Stromal cell of bone marrow (primary cell): Measurements from ENCODE around the gene ELF3.
"Not testable (repeated sequence)": the region's sequence is repeated elsewhere in the genome, so short reads cannot be mapped to it uniquely, and the experiment has no call there.

Experiments used
- DNase-seq: peaks from one replicate; pipeline ENCODE4 v3.0.0-alpha.2; 2012; ENCODE audit warnings: low read depth

ELF3 gene

GRCh38 chr1:202010180-202011015, at the start of gene ELF3:
ELF3 (plus strand) TSS chr1:202010587; CDS start chr1:202011137, 550 bp downstream.
- DNase-seq, result no peak

GRCh38 chr1:201962382-201962781, 48.0 kb upstream of the ELF3 start:
- DNase-seq, result not testable (repeated sequence)

GRCh38 chr1:201964261-201964660, 46.1 kb upstream of the ELF3 start:
- no peak for DNase-seq

GRCh38 chr1:201966171-201966570, 44.2 kb upstream of the ELF3 start:
- no peak for DNase-seq

GRCh38 chr1:201968202-201968925, 42.0 kb upstream of the ELF3 start:
- DNase-seq, result no peak

GRCh38 chr1:201970334-201971159, 39.8 kb upstream of the ELF3 start:
- no peak for DNase-seq

GRCh38 chr1:201982082-201982622, 28.2 kb upstream of the ELF3 start:
- no peak for DNase-seq

GRCh38 chr1:201982623-201983379, 27.6 kb upstream of the ELF3 start, which contains the start of gene RNPEP:
RNPEP (plus strand) TSS chr1:201982648; CDS start chr1:201982667, 19 bp downstream.
- peak; percentile 73 for DNase-seq

- DNase-seq, result no peak
These were observed 27.0 kb upstream of the ELF3 start for GRCh38 chr1:201983380-201983805.

GRCh38 chr1:201984446-201984845, 25.9 kb upstream of the ELF3 start:
- DNase-seq, result no peak

- no peak for DNase-seq
These were observed 25.0 kb upstream of the ELF3 start for GRCh38 chr1:201985355-201985754.

- no peak for DNase-seq
These were observed 21.8 kb upstream of the ELF3 start for GRCh38 chr1:201988601-201989000.

GRCh38 chr1:201989354-201990128, 20.8 kb upstream of the ELF3 start:
- DNase-seq, result no peak

- DNase-seq, result no peak
These were observed 20.0 kb upstream of the ELF3 start for GRCh38 chr1:201990427-201990826.

- DNase-seq, result no peak
These were observed 10.7 kb upstream of the ELF3 start for GRCh38 chr1:201999625-202000238.

GRCh38 chr1:202002507-202002906, 7.9 kb upstream of the ELF3 start:
- no peak for DNase-seq

GRCh38 chr1:202004711-202005110, 5.7 kb upstream of the ELF3 start:
- no peak for DNase-seq

GRCh38 chr1:202005958-202006357, 4.4 kb upstream of the ELF3 start:
- DNase-seq, result no peak

- no peak for DNase-seq
These were observed 3.1 kb upstream of the ELF3 start for GRCh38 chr1:202007304-202007703.
